Thymus (tissue), 11 donors: ENCODE results near the gene BACH2. TPM values are rescaled to one million over a fixed set of nuclear protein-coding genes. Genes with fewer than 3 reads are reported as not detected.
"Not testable (repeated sequence)": the region's sequence is repeated elsewhere in the genome, so short reads cannot be mapped to it uniquely, and the experiment has no call there.

ENCODE experiments used
- DNase-seq, 9 donors: peaks; one replicate each; pipeline ENCODE4 v3.0.0-alpha.2; 2013; ENCODE audit warnings: low spot score in 9 of 9, low read depth in 6 of 9, missing footprints in 1 of 9
- H3K27ac ChIP-seq, 2 donors: one replicate each; pipeline ENCODE4 v1.5.1; 2013; ENCODE audit warnings: control low read depth in 1 of 2, low read depth in 1 of 2, low read length in 1 of 2, mild to moderate bottlenecking in 1 of 2, moderate library complexity in 1 of 2
- H3K27me3 ChIP-seq, 2 donors: one replicate each; pipeline ENCODE4 v1.5.1; 2013; ENCODE audit warnings: low read length in 1 of 2; ENCODE audit not compliant: control insufficient read depth in 2 of 2, insufficient read depth in 1 of 2
- H3K36me3 ChIP-seq, 2 donors: one replicate each; pipeline ENCODE4 v1.5.1; 2013; ENCODE audit warnings: low read length in 1 of 2, mild to moderate bottlenecking in 1 of 2, moderate library complexity in 1 of 2; ENCODE audit not compliant: control insufficient read depth in 2 of 2, insufficient read depth in 2 of 2
- H3K4me1 ChIP-seq, 2 donors: one replicate each; pipeline ENCODE4 v1.5.1; 2013; ENCODE audit warnings: low read length in 2 of 2; ENCODE audit not compliant: control insufficient read depth in 2 of 2, insufficient read depth in 2 of 2
- H3K4me3 ChIP-seq, 2 donors: one replicate each; pipeline ENCODE4 v1.5.1; 2013; ENCODE audit warnings: low read length in 2 of 2, control low read depth in 1 of 2, mild to moderate bottlenecking in 1 of 2
- H3K9me3 ChIP-seq, 2 donors: one replicate each; pipeline ENCODE4 v1.5.1; 2013; ENCODE audit warnings: low read length in 1 of 2, mild to moderate bottlenecking in 1 of 2; ENCODE audit not compliant: control insufficient read depth in 2 of 2, insufficient read depth in 1 of 2
- WGBS: extraction: QIAGEN DNeasy Blood & Tissue Kit; methylation state at CpG from one replicate; pipeline ENCODE4 v1.1.7; 2013; 5-methylcytosine and 5-hydroxymethylcytosine counted together
- polyA plus RNA-seq: library from polyadenylated mRNA; stranded (reverse); fragments of 200-250 nt; gene quantifications from one replicate; pipeline ENCODE4 v1.2.3, GENCODE V29; 2013
- total RNA-seq: library from RNA; stranded (reverse); fragments of 120-200 nt; gene quantifications from one replicate; pipeline ENCODE4 v1.2.4, GENCODE V29; 2013
- donor health status: healthy.

The BACH2 gene
- total and polyA plus RNA-seq, 2 donors, result 12.3 to 12.7 TPM

GRCh38 chr6:90146024-90146423, 150.6 kb downstream of the BACH2 start:
- Histone ChIP-seq H3K36me3 (peaks cover 0 to 2% of the 10 kb centered on the region in 2 donors), H3K4me3 (no peak overlapping the region), H3K27ac (no peak overlapping the region), H3K4me1 (peaks cover 3 to 7% of the 10 kb centered on the region in 2 donors), H3K9me3 (peaks cover 0 to 3% of the 10 kb centered on the region in 2 donors), H3K27me3 (no peaks in the 10 kb centered on the region)
- no peak for DNase-seq
- 98% methylated on average over 4 of the region's 4 CpGs for WGBS

DNA sequence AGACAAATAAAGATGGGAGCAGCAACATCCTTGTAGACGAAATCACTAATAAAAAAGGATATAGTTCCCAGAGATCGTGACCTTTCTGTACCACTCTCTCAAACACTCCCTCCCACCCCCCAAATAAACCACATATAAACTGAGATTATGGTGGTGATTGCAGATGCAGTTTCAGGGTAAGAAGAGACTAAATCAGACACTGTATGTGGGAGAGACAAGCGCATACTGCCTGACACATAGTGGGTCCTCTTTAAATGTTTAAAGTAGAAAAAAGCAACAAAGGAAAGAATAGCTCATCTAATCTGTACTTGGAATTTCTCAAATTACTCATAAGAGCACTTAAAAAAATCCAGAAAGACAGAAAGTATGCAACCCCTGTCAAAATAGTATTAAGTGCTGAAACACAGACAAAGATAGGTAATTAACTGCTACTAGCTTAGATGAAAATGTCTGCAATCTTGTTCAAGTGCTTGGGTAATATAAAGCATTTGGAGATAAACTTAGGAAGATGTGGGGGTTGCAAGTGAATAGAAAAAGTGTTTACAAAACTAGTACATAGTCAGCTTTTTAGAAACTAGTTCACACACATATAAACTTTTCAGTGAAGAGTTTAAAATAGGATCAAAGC, 151.6 kb downstream of the BACH2 start:
- Histone ChIP-seq H3K4me3 (no peak overlapping the region), H3K27ac (no peak overlapping the region), H3K27me3 (no peaks in the 10 kb centered on the region), H3K4me1 (peaks cover 3 to 8% of the 10 kb centered on the region in 2 donors), H3K36me3 (peaks cover under 1 to 2% of the 10 kb centered on the region in 2 donors), H3K9me3 (peaks cover 0 to 3% of the 10 kb centered on the region in 2 donors)
- 83% methylated on average over 3 of the region's 3 CpGs for WGBS
- DNase-seq, result no peak

DNA sequence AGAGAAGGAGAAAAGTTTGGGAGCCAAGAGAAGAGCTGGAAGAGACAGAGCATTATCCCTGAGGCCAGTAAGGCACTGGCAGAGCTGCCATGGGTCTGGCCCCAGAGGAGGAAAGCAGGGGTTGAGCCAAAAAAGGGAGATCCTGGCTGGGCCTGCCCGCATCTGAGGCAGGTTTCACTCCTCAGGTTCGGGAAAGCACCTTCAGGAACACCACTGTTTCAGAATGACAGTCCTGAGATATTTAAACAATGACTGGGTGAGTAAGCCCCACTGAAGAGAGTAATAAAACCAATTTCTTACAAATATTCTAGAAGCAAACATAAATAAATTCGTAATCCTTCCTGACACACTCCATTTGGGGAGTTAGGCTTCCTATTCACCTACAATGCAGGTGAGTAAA, 152.2 kb downstream of the BACH2 start:
- Histone ChIP-seq H3K27me3 (no peaks in the 10 kb centered on the region), H3K4me1 (peaks cover 3 to 11% of the 10 kb centered on the region in 2 donors), H3K9me3 (peaks cover 0 to 3% of the 10 kb centered on the region in 2 donors), H3K27ac (peak overlapping the region in 1 of 2 donors; percentile 22), H3K36me3 (peaks cover 2 to 4% of the 10 kb centered on the region in 2 donors), H3K4me3 (no peak overlapping the region)
- 93% methylated on average over 3 of the region's 3 CpGs for WGBS
- no peak for DNase-seq

DNA sequence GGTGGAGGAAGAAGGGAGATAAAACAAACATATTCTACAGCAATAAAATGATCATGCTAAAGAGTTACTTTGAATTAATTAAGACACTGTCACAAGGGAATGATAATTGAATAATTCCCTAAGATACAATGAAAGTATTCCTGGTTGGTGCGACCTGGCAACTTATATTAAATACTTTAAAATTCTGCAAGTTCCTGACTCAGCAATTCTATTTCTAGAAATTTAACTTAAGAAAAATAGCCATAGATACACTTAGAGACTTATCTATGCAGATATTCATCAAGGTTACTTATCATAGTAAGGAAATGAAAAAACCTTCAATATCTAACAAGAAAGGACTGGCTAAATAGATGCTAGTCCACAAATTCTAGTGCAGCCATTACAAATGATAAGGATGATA, 156.0 kb downstream of the BACH2 start:
- WGBS, result 99% methylated on average over 1 of the region's 1 CpG

GRCh38 chr6:90139272-90139817, 157.3 kb downstream of the BACH2 start:
- no peak overlapping the region for H3K27ac ChIP-seq
- no peak for DNase-seq
- 98% methylated on average over 7 of the region's 7 CpGs for WGBS
- no peak overlapping the region for H3K4me3 ChIP-seq
- H3K36me3 ChIP-seq, result peaks cover 0 to 4% of the 10 kb centered on the region in 2 donors
- H3K9me3 ChIP-seq, result peaks cover 0 to 1% of the 10 kb centered on the region in 2 donors
- no peaks in the 10 kb centered on the region for H3K27me3 ChIP-seq
- H3K4me1 ChIP-seq, result peaks cover 0 to 10% of the 10 kb centered on the region in 2 donors

More for the DNA sequence above, 156.0 kb downstream of the BACH2 start:
- H3K9me3 ChIP-seq, result peaks cover 0 to 3% of the 10 kb centered on the region in 2 donors
- peaks cover 0 to 4% of the 10 kb centered on the region in 2 donors for H3K36me3 ChIP-seq
- no peak for DNase-seq
- no peak overlapping the region for H3K27ac ChIP-seq
- peaks cover 0 to 10% of the 10 kb centered on the region in 2 donors for H3K4me1 ChIP-seq
- no peaks in the 10 kb centered on the region for H3K27me3 ChIP-seq
- no peak overlapping the region for H3K4me3 ChIP-seq

GRCh38 chr6:90136837-90137568, 159.6 kb downstream of the BACH2 start:
- H3K36me3 ChIP-seq, result peaks cover 0 to 4% of the 10 kb centered on the region in 2 donors
- H3K9me3 ChIP-seq, result no peaks in the 10 kb centered on the region
- H3K4me3 ChIP-seq, result no peak overlapping the region
- no peak overlapping the region for H3K27ac ChIP-seq
- 87% methylated on average over 2 of the region's 2 CpGs for WGBS
- no peak for DNase-seq
- H3K4me1 ChIP-seq, result peaks cover 4 to 10% of the 10 kb centered on the region in 2 donors
- H3K27me3 ChIP-seq, result no peaks in the 10 kb centered on the region

- Histone ChIP-seq H3K27me3 (no peaks in the 10 kb centered on the region), H3K27ac (no peak overlapping the region), H3K4me3 (no peak overlapping the region), H3K4me1 (peaks cover 4 to 10% of the 10 kb centered on the region in 2 donors), H3K36me3 (peaks cover 0 to 4% of the 10 kb centered on the region in 2 donors), H3K9me3 (no peaks in the 10 kb centered on the region)
- WGBS, result 94% methylated on average over 2 of the region's 2 CpGs
- no peak for DNase-seq
Measured at GRCh38 chr6:90136176-90136575, 160.5 kb downstream of the BACH2 start.

GRCh38 chr6:90135667-90136066, 161.0 kb downstream of the BACH2 start:
- 92% methylated on average over 5 of the region's 5 CpGs for WGBS
- Histone ChIP-seq H3K27ac (no peak overlapping the region), H3K4me3 (no peak overlapping the region), H3K36me3 (peaks cover 0 to 4% of the 10 kb centered on the region in 2 donors), H3K4me1 (peaks cover 4 to 10% of the 10 kb centered on the region in 2 donors), H3K9me3 (no peaks in the 10 kb centered on the region), H3K27me3 (no peaks in the 10 kb centered on the region)
- DNase-seq, result no peak

- not testable (repeated sequence) for DNase-seq, H3K9me3 ChIP-seq, H3K4me3 ChIP-seq, H3K36me3 ChIP-seq, H3K27ac ChIP-seq, H3K4me1 ChIP-seq, H3K27me3 ChIP-seq
- WGBS, result 96% methylated on average over 3 of the region's 3 CpGs
Measured at GRCh38 chr6:90133664-90134063, 163.0 kb downstream of the BACH2 start.
